HFFc6 (cell line): ENCODE results near the gene ARHGAP26. TPM values are rescaled to one million over a fixed set of nuclear protein-coding genes. Genes with fewer than 3 reads are reported as not detected.

Source experiments
- DNase-seq: peaks from one replicate; pipeline ENCODE4 v3.0.0-alpha.2; 2018
- H3K27ac Mint-ChIP-seq: 2 replicates; pipeline ENCODE4 v1.8.0; 2020; ENCODE audit warnings: mild to moderate bottlenecking, mixed read lengths
- H3K27me3 Mint-ChIP-seq: 2 replicates; pipeline ENCODE4 v1.8.0; 2021; ENCODE audit warnings: mild to moderate bottlenecking, moderate library complexity, mixed read lengths; ENCODE audit not compliant: insufficient read depth
- H3K36me3 Mint-ChIP-seq: 2 replicates; pipeline ENCODE4 v1.8.0; 2021; ENCODE audit warnings: low read depth, mixed read lengths
- H3K4me1 Mint-ChIP-seq: 2 replicates; pipeline ENCODE4 v1.8.0; 2020; ENCODE audit warnings: low read depth, mixed read lengths
- H3K4me3 Mint-ChIP-seq: 2 replicates; pipeline ENCODE4 v1.8.0; 2020; ENCODE audit warnings: mild to moderate bottlenecking, moderate library complexity, mixed read lengths
- H3K9me3 Mint-ChIP-seq: 2 replicates; pipeline ENCODE4 v1.8.0; 2020; ENCODE audit warnings: mild to moderate bottlenecking, mixed read lengths
- CTCF ChIP-seq: fragments of 200-600 bp; sonication (generic); IDR thresholded peaks from 2 replicates; pipeline ENCODE4 v1.5.0; 2021; ENCODE audit warnings: antibody characterized with exemption, mild to moderate bottlenecking
- total RNA-seq, 6 experiments: library from RNA; stranded (reverse); fragmentation: NEBNext Ultra II Directional; extraction: Animal tissue kit (Norgen Biotek cat#: 25700); gene quantifications; 2 replicates in 1 of 6; 3 replicates in 5 of 6; pipeline ENCODE4 v1.2.3, GENCODE V29; 2021

Gene ARHGAP26
- total RNA-seq, 6 experiments from 2014 or later, result 2.3 to 3.6 (median 3.1) TPM

- H3K27me3 Mint-ChIP-seq, result peaks cover 2% of the 10 kb centered on the region; the same call in 1 of the 2 replicates
- DNase-seq, result no peak
- no peaks in the 10 kb centered on the region for H3K9me3 Mint-ChIP-seq
- H3K27ac Mint-ChIP-seq, result no peak overlapping the region
- H3K4me1 Mint-ChIP-seq, result peaks cover 15% of the 10 kb centered on the region; the same call in 1 of the 2 replicates
- H3K4me3 Mint-ChIP-seq, result no peak overlapping the region
- no peaks in the 10 kb centered on the region for H3K36me3 Mint-ChIP-seq
- no peak for TF ChIP-seq CTCF
These were observed 79.3 kb downstream of the ARHGAP26 start for GRCh38 chr5:142849466-142849865.

- no peaks in the 10 kb centered on the region for H3K36me3 Mint-ChIP-seq
These were observed 79.7 kb downstream of the ARHGAP26 start for GRCh38 chr5:142849880-142850279.

GRCh38 chr5:142851731-142852130, 81.6 kb downstream of the ARHGAP26 start:
- H3K4me1 Mint-ChIP-seq, result peaks cover 15% of the 10 kb centered on the region; the same call in 1 of the 2 replicates
- H3K27ac Mint-ChIP-seq, result no peak overlapping the region
- DNase-seq, result no peak
- no peak overlapping the region for H3K4me3 Mint-ChIP-seq
- TF ChIP-seq CTCF, result no peak
- H3K27me3 Mint-ChIP-seq, result peaks cover 4% of the 10 kb centered on the region
- H3K9me3 Mint-ChIP-seq, result peaks cover 4% of the 10 kb centered on the region
- peaks cover 7% of the 10 kb centered on the region; the same call in 1 of the 2 replicates for H3K36me3 Mint-ChIP-seq

More at GRCh38 chr5:142849880-142850279, 79.7 kb downstream of the ARHGAP26 start:
- DNase-seq, result no peak
- Mint-ChIP-seq H3K4me3 (no peak overlapping the region), H3K27me3 (peaks cover 2% of the 10 kb centered on the region; the same call in 1 of the 2 replicates), H3K9me3 (no peaks in the 10 kb centered on the region), H3K4me1 (peaks cover 15% of the 10 kb centered on the region; the same call in 1 of the 2 replicates), H3K27ac (no peak overlapping the region)
- TF ChIP-seq CTCF, result no peak

- DNase-seq, result no peak
These were observed 82.4 kb downstream of the ARHGAP26 start for GRCh38 chr5:142852416-142853198.

GRCh38 chr5:142853682-142854081, 83.5 kb downstream of the ARHGAP26 start:
- H3K4me1 Mint-ChIP-seq, result peaks cover 18% of the 10 kb centered on the region
- no peak for DNase-seq
- H3K9me3 Mint-ChIP-seq, result peaks cover 4% of the 10 kb centered on the region

More at GRCh38 chr5:142852416-142853198, 82.4 kb downstream of the ARHGAP26 start:
- peaks cover 4% of the 10 kb centered on the region for H3K9me3 Mint-ChIP-seq
- H3K36me3 Mint-ChIP-seq, result peaks cover 7% of the 10 kb centered on the region; the same call in 1 of the 2 replicates
- TF ChIP-seq CTCF, result no peak
- no peak overlapping the region for H3K27ac Mint-ChIP-seq
- H3K4me1 Mint-ChIP-seq, result peaks cover 15% of the 10 kb centered on the region
- no peak overlapping the region for H3K4me3 Mint-ChIP-seq
- peaks cover 4% of the 10 kb centered on the region for H3K27me3 Mint-ChIP-seq

More at GRCh38 chr5:142853682-142854081, 83.5 kb downstream of the ARHGAP26 start:
- TF ChIP-seq CTCF, result no peak
- Mint-ChIP-seq H3K36me3 (peaks cover 7% of the 10 kb centered on the region; the same call in 1 of the 2 replicates), H3K27ac (no peak overlapping the region), H3K27me3 (peaks cover 2% of the 10 kb centered on the region), H3K4me3 (no peak overlapping the region)
